Measurements from ENCODE around the gene OGT. TPM values are rescaled to one million over a fixed set of nuclear protein-coding genes. Genes with fewer than 3 reads are reported as not detected.
"Not testable (repeated sequence)": the region's sequence is repeated elsewhere in the genome, so short reads cannot be mapped to it uniquely, and the experiment has no call there.

The OGT gene
- total RNA-seq, 2 donors from 2014 or later: 64.7 to 68.8 TPM

GRCh38 chrX:71577682-71578081 is 44.8 kb downstream of the OGT start:
- intact Hi-C loops (cut with DNase I): no loop called here
- ATAC-seq: no peak
- peak; percentile 37 for DNase-seq

GRCh38 chrX:71578253-71579135 is 45.6 kb downstream of the OGT start, which contains the start of gene GCNA:
GCNA (plus strand) TSS chrX:71578437; CDS start chrX:71580822, 2,385 bp downstream.
- intact Hi-C loops (cut with DNase I): no loop called here
- ATAC-seq (no peak), DNase-seq (no peak)

GRCh38 chrX:71579136-71579989 is 46.5 kb downstream of the OGT start:
- DNase-seq: no peak
- intact Hi-C loops (cut with DNase I): no loop called here
- peak in 1 of 2 donors; percentile 11 for ATAC-seq

- DNase-seq: no peak
- ATAC-seq: peak in 1 of 2 donors; percentile 15
- intact Hi-C loops (cut with DNase I): no loop called here
These were observed 47.1 kb downstream of the OGT start for GRCh38 chrX:71579990-71580380.

GRCh38 chrX:71581210-71581609 is 48.3 kb downstream of the OGT start:
- intact Hi-C loops (cut with DNase I): no loop called here
- peak; percentile 39 to 49 for ATAC-seq
- DNase-seq: no peak

- intact Hi-C loops (cut with DNase I): no loop called here
- ATAC-seq (no peak), DNase-seq (no peak)
These were observed 54.0 kb downstream of the OGT start for GRCh38 chrX:71586929-71587328.

GRCh38 chrX:71593210-71593609 is 60.3 kb downstream of the OGT start:
- intact Hi-C loops (cut with DNase I); ATAC-seq; DNase-seq: not testable (repeated sequence)

GRCh38 chrX:71599965-71600364 is 67.1 kb downstream of the OGT start:
- ATAC-seq (no peak), DNase-seq (no peak)
- intact Hi-C loops (cut with DNase I): no loop called here

GRCh38 chrX:71603618-71604017 is 70.7 kb downstream of the OGT start:
- intact Hi-C loops (cut with DNase I): no loop called here
- DNase-seq (no peak), ATAC-seq (no peak)

GRCh38 chrX:71604141-71604540 is 71.2 kb downstream of the OGT start:
- ATAC-seq: no peak
- intact Hi-C loops (cut with DNase I): no loop called here
- no peak for DNase-seq

- ATAC-seq: no peak
- intact Hi-C loops (cut with DNase I): no loop called here
- no peak for DNase-seq
These were observed 72.1 kb downstream of the OGT start for GRCh38 chrX:71604796-71605568.

GRCh38 chrX:71606536-71607216 is 73.8 kb downstream of the OGT start:
- ATAC-seq: no peak
- intact Hi-C loops (cut with DNase I): no loop called here
- no peak for DNase-seq

- intact Hi-C loops (cut with DNase I): no loop called here
- DNase-seq: no peak
- no peak for ATAC-seq
These were observed 74.6 kb downstream of the OGT start for GRCh38 chrX:71607488-71607887.

- no peak for ATAC-seq
- no peak for DNase-seq
- intact Hi-C loops (cut with DNase I): no loop called here
These were observed 76.3 kb downstream of the OGT start for GRCh38 chrX:71609095-71609750.

- ATAC-seq; DNase-seq; intact Hi-C loops (cut with DNase I): not testable (repeated sequence)
These were observed 78.8 kb downstream of the OGT start for GRCh38 chrX:71611736-71612135.

GRCh38 chrX:71612256-71612655 is 79.4 kb downstream of the OGT start:
- intact Hi-C loops (cut with DNase I): no loop called here
- no peak for DNase-seq
- no peak for ATAC-seq

- intact Hi-C loops (cut with DNase I): no loop called here
- DNase-seq (no peak), ATAC-seq (no peak)
These were observed 82.2 kb downstream of the OGT start for GRCh38 chrX:71615056-71615455.

- intact Hi-C loops (cut with DNase I): no loop called here
- no peak for ATAC-seq
- DNase-seq: no peak
These were observed 83.0 kb downstream of the OGT start for GRCh38 chrX:71615954-71616353.

Measured in left cardiac atrium (tissue), 4 donors.